HuH-7.5 (cell line): ENCODE results near the gene FSTL4.

Experiments
- DNase-seq: peaks from one replicate; pipeline ENCODE4 v3.0.0; 2011; ENCODE audit warnings: low spot score

FSTL4 gene

DNA sequence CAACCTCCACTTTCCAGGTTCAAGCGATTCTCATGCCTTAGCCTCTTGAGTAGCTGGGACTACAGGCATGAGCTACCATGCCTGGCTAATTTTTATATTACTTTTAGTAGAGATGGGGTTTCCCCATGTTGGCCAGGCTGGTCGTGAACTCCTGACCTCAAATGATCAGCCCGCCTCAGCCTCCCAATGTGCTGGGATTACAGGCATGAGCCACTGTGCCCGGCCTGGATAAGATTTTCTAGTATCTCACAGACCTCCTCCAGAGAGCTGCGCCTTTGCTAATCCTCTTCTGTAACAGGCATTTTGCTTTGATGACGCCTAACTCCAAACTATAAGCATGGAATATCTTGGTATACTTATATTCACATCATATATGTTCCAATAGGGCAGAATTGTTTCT is 99.4 kb downstream of the FSTL4 start:
- DNase-seq, result no peak

DNA sequence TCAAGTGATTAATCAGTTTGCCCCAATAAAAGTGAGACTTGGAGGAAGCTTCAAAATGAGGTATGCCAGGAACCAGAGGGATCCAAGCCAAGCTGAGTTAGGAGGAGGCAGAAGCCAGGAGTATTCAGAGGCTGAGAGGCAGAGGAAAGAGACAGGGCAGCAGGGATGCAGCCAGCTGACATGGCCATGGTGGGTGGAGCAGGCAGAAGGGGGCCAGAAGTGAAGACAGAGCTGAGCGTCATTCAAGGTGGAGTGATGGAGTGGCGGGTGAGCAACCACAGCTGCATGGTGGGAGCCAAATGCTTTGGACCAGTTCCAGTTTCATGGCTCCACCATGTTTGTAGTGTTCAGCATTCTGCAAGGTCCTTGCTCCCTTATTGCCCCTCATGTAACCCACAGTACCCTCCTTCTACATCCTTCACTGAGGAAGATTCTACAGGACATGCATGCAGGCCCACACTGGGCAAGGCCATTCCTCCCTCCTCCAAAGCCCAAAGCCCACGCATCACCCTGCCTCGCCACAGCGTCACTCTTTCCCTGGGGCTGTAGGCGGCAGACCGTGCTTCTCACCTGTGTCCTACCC is 100.6 kb downstream of the FSTL4 start:
- no peak for DNase-seq

DNA sequence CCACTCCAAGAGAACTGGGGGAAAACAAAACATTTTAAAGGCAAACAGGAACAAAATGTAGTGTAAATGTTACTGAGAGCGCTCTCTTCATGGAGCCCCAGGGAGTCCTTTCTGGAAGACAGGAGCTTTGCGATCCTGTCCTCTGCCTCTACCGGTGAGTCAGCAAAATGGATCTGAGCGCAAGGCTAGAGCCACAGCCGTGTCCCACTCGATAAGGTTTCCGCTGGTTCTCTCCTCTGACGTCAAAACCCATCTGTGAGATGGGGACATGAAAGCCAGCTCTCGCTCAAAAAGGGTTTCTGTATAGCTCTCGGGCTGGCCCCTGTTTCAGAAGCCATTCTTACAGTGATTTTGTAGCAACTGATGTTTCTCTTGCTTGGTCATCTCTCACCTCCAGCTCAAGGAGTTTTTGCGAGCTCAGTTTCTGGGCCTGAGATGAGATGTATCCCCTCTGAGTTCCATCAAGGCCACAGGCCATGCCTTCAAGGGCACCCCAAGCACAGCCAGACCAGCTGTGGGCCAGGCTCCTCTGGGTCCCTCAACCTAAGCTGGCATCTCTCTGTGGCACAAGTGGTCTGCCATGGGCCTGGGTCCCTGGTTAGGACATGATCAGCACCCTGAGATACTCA is 101.6 kb downstream of the FSTL4 start:
- DNase-seq, result no peak

DNA sequence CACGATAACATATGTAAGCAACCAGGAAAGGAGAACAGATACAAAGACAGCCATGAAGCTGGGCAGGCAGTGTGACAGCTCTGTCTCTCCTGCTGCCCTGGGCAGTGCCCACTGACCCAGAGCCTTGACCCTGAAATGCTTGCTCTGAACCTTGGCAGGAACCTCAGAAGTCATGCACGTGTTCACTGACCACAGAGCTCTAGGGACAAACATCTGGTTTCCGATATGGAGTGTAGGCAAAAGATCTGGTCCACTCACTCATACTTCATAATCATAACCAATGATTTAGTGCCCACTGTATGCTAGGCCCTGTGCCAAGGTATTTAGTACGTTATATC is 102.6 kb downstream of the FSTL4 start:
- no peak for DNase-seq

DNA sequence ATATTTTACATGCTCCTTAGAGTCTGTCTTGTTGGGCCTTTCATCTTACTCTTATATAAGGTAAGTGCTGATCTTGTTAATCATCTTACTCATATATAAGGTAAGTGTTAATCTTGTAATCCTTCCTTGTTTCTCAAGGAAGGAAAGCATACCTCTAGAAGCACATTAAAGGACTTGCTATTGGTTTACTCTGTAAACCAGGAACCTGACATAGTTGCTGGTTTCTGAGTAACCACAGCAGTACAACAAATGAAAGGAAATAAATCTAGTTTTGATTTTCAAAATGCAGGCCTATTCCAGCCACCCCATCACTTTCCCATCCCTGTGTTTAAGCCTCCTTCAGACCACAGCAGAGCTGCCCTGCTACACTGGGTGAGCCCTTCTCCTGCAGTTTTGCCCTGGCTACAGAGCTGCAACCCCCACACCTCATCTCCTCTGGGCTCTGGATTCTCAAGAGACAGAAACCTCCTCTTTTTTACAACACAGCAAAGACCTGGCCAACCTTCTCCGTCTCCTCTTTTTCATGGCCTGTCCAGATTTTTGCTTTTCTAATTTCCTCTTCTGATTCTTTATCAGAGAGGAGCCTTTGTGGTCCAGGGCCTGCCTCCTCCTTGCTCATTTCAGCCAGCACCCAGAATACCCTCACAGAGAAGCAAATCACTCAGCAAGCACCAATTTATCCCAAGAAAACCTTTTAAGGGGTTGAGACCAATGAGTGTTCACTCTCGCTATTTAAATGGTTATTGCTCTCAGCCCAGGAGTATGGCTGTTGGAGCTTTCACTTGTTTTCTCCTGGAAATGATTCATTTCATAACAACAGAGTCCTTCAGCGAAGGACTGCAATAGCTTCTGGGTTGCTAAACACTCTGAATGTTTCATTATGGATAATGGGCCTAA is 103.2 kb downstream of the FSTL4 start:
- no peak for DNase-seq

- no peak for DNase-seq
Measured at GRCh38 chr5:133508331-133508730, 104.0 kb downstream of the FSTL4 start.

DNA sequence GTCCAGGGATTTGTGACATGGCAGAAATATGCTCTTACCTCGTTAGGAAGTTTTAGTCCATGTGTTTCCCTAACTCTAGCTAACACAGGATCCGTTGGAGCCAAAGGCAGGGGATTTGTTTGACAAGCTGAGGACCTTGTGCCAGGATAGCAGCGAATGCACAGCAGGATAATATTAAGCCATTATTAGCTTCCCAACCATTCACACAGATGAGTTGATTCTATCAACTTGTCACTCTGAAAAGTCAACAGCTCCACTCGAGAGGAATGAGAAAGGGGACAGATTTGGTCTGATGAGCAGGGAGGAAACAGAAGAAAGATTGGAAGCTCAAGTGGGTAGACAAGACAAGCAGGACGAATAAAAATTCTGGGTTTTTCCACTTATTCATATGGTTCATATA is 106.2 kb downstream of the FSTL4 start:
- DNase-seq, result no peak

GRCh38 chr5:133503511-133503910 is 108.8 kb downstream of the FSTL4 start:
- no peak for DNase-seq

- DNase-seq, result no peak
Measured at GRCh38 chr5:133499895-133500294, 112.4 kb downstream of the FSTL4 start.

- DNase-seq, result no peak
Measured at GRCh38 chr5:133497608-133498348, 114.6 kb downstream of the FSTL4 start.

- no peak for DNase-seq
Measured at GRCh38 chr5:133496631-133497030, 115.7 kb downstream of the FSTL4 start.

- DNase-seq, result no peak
Measured at GRCh38 chr5:133494923-133495246, 117.5 kb downstream of the FSTL4 start.

GRCh38 chr5:133494232-133494922 is 118.0 kb downstream of the FSTL4 start:
- DNase-seq, result no peak

- no peak for DNase-seq
Measured at GRCh38 chr5:133489632-133490031, 122.7 kb downstream of the FSTL4 start.

DNA sequence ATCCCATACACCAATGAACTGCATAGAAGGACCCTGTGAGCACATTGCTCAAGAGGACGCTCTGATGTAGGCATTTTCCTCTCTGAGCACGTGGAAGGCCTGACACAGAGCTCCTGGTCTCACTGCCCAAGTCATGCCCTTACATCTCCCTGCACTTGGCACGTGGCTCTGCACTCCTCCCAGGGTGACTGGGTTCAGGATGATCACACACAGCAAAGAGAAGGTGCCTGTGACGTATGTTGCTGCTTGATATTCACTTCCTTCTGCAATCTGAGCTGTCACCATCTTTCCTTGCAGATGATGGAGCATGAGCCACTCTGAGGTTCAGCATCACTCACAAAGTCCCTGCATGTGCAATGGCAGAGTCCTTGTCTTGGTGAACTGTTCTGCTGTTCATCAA is 125.2 kb downstream of the FSTL4 start:
- no peak for DNase-seq

DNA sequence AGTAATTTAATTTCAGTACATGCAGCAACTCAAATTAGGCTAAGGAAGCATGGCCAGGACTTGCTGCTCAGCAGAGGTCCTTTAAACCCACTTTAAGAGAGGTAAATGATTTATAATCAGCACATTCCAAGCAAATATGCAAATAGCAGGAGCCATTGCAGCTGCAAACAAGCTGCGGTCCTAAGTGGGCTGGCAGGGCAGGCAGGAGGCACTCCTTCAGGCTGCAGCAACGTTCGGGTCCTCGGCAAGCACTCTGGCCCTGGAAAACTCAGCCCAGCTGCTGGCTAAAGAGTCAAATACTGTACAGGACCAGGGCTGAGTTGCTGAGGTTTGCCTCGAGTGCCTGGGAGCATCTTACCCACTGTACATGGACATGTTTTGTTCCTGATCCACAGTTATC is 126.9 kb downstream of the FSTL4 start:
- DNase-seq, result no peak

GRCh38 chr5:133483406-133484090 is 128.8 kb downstream of the FSTL4 start:
- DNase-seq, result no peak

DNA sequence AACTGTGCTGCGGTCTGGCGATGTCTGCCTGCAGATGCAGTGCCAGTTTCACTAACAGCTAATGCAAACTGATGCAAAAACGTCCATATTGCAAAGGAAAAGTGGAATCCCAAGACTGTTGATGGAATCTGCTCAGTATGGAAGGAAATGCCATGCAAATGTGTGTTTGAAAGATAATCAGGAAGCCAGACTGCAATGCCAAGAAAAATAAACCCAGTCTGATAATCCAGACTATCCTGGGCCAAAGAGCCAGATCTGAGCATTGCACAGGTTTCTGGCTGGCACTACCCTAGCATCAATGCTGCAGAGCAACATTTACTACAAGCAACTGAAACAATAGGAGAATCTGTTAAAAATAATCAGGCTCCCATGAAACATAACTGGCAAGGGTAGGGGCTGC is 130.3 kb downstream of the FSTL4 start:
- DNase-seq, result no peak

DNA sequence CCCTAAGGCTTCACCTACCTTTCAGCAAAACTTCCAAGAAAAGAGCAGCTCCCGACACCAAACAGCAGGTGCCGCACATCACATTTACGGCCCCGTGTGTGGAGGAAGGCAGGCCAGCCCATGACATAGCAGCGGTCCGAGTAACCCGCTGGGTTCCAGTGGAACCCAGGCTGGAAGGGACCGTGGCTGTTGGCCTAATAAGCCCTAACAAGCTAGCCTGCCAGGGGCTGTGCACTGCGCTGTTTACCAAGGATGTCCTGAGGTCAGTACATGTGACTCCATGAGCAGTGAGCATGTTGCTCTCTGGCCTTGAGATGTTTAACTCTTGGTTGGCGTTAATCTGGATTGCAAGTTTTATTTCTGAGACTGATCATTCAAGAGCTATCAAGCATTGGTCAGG is 131.5 kb downstream of the FSTL4 start:
- DNase-seq, result no peak

DNA sequence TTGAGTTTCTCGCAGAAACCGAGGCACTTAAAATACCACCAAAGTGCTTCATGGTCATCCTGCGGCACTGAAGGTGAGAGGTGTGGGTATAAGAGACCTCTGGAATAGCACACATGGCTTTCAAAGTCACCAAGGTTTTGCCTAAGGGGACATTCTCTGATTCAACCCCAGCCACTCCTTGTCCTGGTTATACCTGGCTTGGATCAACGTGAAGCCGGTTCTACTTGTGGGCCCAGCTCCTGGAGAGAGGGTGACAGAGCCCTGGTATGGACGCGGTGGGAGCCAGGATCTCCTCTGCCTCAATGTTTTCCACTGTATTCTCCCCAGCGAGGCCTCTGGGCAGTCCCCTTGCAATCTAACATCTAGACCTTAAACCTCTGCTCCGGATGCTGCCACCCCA is 132.0 kb downstream of the FSTL4 start:
- DNase-seq, result no peak

GRCh38 chr5:133478199-133478985 is 133.9 kb downstream of the FSTL4 start:
- DNase-seq, result no peak
